GM23248 (cell line): ENCODE data around the gene STK38. TPM values are rescaled to one million over a fixed set of nuclear protein-coding genes. Genes with fewer than 3 reads are reported as not detected.
A peak's percentile ranks its signal among the peaks of the same experiment; 100 is the strongest.

Experiments used
- DNase-seq: peaks from one replicate; pipeline ENCODE4 v3.0.0-alpha.2; 2015
- H2AFZ ChIP-seq: fragments of 200-600 bp; sonication (generic); 2 replicates; pipeline ENCODE4 v1.6.1; 2016; ENCODE audit warnings: antibody characterized with exemption
- H3F3A ChIP-seq: fragments of 200-600 bp; sonication (generic); 2 replicates; pipeline ENCODE4 v1.6.1; 2016; ENCODE audit warnings: mild to moderate bottlenecking, antibody characterized with exemption, mixed run types; ENCODE audit not compliant: insufficient read depth
- H3K27ac ChIP-seq: fragments of 200-600 bp; sonication (generic); 2 replicates; pipeline ENCODE4 v1.5.1; 2016; ENCODE audit warnings: mild to moderate bottlenecking
- H3K27me3 ChIP-seq: fragments of 200-600 bp; sonication (generic); replicated peaks from 2 replicates; pipeline ENCODE4 v1.6.1; 2016; ENCODE audit warnings: mild to moderate bottlenecking; ENCODE audit not compliant: insufficient read depth
- H3K36me3 ChIP-seq: fragments of 200-600 bp; sonication (generic); 2 replicates; pipeline ENCODE4 v1.6.1; 2016; ENCODE audit warnings: low read depth, mild to moderate bottlenecking
- H3K4me1 ChIP-seq: fragments of 200-600 bp; sonication (generic); 2 replicates; pipeline ENCODE4 v1.6.1; 2016; ENCODE audit warnings: mild to moderate bottlenecking; ENCODE audit not compliant: insufficient read depth
- H3K4me2 ChIP-seq: fragments of 200-600 bp; sonication (generic); one replicate; pipeline ENCODE4 v1.6.1; 2016; ENCODE audit warnings: mild to moderate bottlenecking; ENCODE audit not compliant: unreplicated experiment
- H3K4me3 ChIP-seq: fragments of 200-600 bp; sonication (generic); 2 replicates; pipeline ENCODE4 v1.5.1; 2016; ENCODE audit warnings: mild to moderate bottlenecking
- H3K79me2 ChIP-seq: fragments of 200-600 bp; sonication (generic); 2 replicates; pipeline ENCODE4 v1.6.1; 2016; ENCODE audit warnings: mild to moderate bottlenecking; ENCODE audit not compliant: insufficient read depth
- H3K9ac ChIP-seq: fragments of 200-600 bp; sonication (generic); 2 replicates; pipeline ENCODE4 v1.6.1; 2016; ENCODE audit warnings: mild to moderate bottlenecking
- H3K9me2 ChIP-seq: fragments of 200-600 bp; sonication (generic); 2 replicates; pipeline ENCODE4 v1.6.1; 2016; ENCODE audit warnings: mixed run types, mild to moderate bottlenecking, moderate library complexity; ENCODE audit not compliant: insufficient read depth
- H3K9me3 ChIP-seq: fragments of 200-600 bp; sonication (generic); one replicate; pipeline ENCODE4 v1.6.1; 2017; ENCODE audit warnings: low read depth
- H4K20me1 ChIP-seq: fragments of 200-600 bp; sonication (generic); 2 replicates; pipeline ENCODE4 v1.6.0; 2016; ENCODE audit not compliant: insufficient read depth
- EZH2 ChIP-seq: fragments of 200-600 bp; sonication (generic); IDR thresholded peaks from 2 replicates; pipeline ENCODE4 v1.6.1; 2018; ENCODE audit warnings: antibody characterized with exemption, mild to moderate bottlenecking; ENCODE audit not compliant: insufficient read depth, poor library complexity, severe bottlenecking
- EZH2phosphoT487 ChIP-seq: fragments of 200-600 bp; sonication (generic); IDR thresholded peaks from 2 replicates; pipeline ENCODE4 v1.6.1; 2018; ENCODE audit warnings: antibody characterized with exemption, moderate library complexity, mild to moderate bottlenecking, low read depth; ENCODE audit not compliant: insufficient read depth
- WGBS, 2 experiments: methylation state at CpG; one replicate each; pipeline ENCODE4 v1.1.6; 2015 to 2017; ENCODE audit warnings: low lambda C conversion rate in 2 of 2, low coverage in 1 of 2; ENCODE audit errors: missing lambda C conversion rate in 2 of 2; 5-methylcytosine and 5-hydroxymethylcytosine counted together
- in situ Hi-C: fragments of 300-500 bp; cut with MboI; formaldehyde crosslinking; loops from 2 replicates; pipeline ENCODE4 v1.15.0; 2020
- polyA plus RNA-seq: library from polyadenylated mRNA; unstranded; fragments of >200 nt; fragmentation: Nextera tagmentation; extraction: Ambion mirVana; gene quantifications from 2 replicates; pipeline ENCODE4 v1.2.1, GENCODE V29; 2016
- total RNA-seq: library from RNA; depleted of rRNA; stranded (reverse); fragments of >200 nt; shearing (Covaris generic); gene quantifications from 2 replicates; pipeline ENCODE4 v1.2.3, GENCODE V29; 2014

STK38 gene
- total and polyA plus RNA-seq, 2 experiments from 2014 or later: 35.6 to 51.1 TPM

DNA sequence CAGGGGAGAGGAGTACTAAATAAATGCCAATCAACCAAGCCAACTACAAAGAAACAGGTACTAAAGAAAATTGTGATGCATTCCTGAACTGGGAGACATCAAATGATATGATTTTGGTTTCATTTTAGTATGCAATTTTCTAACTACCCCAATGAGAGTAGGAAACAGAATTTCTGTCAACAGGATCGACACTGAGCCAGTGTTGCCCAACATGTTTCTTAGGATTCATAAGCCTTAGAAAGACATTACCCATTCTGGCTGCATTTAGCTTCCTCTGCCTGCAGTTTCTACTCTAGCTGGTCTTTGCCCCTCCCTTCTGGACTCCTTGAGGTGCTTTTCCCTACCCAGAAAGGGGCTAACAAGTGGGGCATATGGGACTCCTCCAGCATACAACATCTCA lies 54.7 kb downstream of the STK38 start:
- in situ Hi-C loops: no loop called here
- Histone ChIP-seq H4K20me1 (no peaks in the 10 kb centered on the region), H3K9me2 (no peaks in the 10 kb centered on the region), H2AFZ (no peak overlapping the region), H3K4me1 (peaks cover 9% of the 10 kb centered on the region), H3K9ac (no peak overlapping the region), H3F3A (peaks cover 68% of the 10 kb centered on the region), H3K27me3 (no peaks in the 10 kb centered on the region), H3K9me3 (no peaks in the 10 kb centered on the region), H3K36me3 (peaks cover 48% of the 10 kb centered on the region; the same call in 1 of the 2 replicates), H3K4me2 (no peak overlapping the region), H3K4me3 (no peak overlapping the region), H3K79me2 (no peaks in the 10 kb centered on the region), H3K27ac (no peak overlapping the region)
- no peak for DNase-seq
- WGBS, 2 experiments: 92 to 100% methylated on average over 1 of the region's 1 CpG
- no peak for TF ChIP-seq EZH2
- TF ChIP-seq EZH2phosphoT487: no peak

GRCh38 chr6:36492092-36492491 lies 55.2 kb downstream of the STK38 start:
- Histone ChIP-seq H3K79me2 (no peaks in the 10 kb centered on the region), H3K36me3 (peaks cover 48% of the 10 kb centered on the region), H4K20me1 (no peaks in the 10 kb centered on the region), H3K9me2 (no peaks in the 10 kb centered on the region), H3K4me1 (peaks cover 13% of the 10 kb centered on the region), H3F3A (peaks cover 73% of the 10 kb centered on the region), H2AFZ (no peak overlapping the region), H3K4me2 (no peak overlapping the region), H3K27ac (no peak overlapping the region), H3K4me3 (no peak overlapping the region), H3K9ac (no peak overlapping the region), H3K27me3 (no peaks in the 10 kb centered on the region), H3K9me3 (no peaks in the 10 kb centered on the region)
- WGBS, 2 experiments: 80 to 86% methylated on average over 3 to 4 of the region's 4 CpGs
- DNase-seq: no peak
- TF ChIP-seq EZH2phosphoT487: no peak
- no peak for TF ChIP-seq EZH2
- in situ Hi-C loops: no loop called here

GRCh38 chr6:36491378-36491965 lies 55.8 kb downstream of the STK38 start:
- no peak overlapping the region for H2AFZ ChIP-seq

DNA sequence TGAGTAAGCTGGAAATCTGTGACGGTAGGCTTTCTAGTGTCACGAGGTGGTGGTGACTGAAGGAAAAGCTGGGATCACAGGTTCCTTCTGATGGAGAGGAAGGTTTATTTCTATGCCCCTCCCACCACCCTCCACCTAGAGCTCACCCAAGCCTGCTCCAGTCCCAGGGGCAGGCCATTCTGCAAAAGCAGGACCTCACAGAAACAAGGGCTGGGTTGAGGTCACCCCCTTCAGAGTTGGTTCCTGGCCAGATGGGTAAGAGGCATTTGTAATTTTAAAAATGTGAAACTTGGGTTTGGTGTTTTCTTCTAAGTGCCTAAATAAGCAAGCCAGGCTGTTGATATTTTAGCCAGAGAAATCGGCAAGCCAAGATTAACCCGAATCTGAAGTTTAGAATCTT lies 57.9 kb downstream of the STK38 start:
- no peak overlapping the region for H3K9ac ChIP-seq
- H3F3A ChIP-seq: peaks cover 76% of the 10 kb centered on the region
- no peaks in the 10 kb centered on the region for H3K79me2 ChIP-seq
- no peak for DNase-seq
- H3K9me2 ChIP-seq: no peaks in the 10 kb centered on the region
- H3K9me3 ChIP-seq: no peaks in the 10 kb centered on the region
- peaks cover 13% of the 10 kb centered on the region for H3K4me1 ChIP-seq
- H3K4me3 ChIP-seq: no peak overlapping the region
- H3K4me2 ChIP-seq: no peak overlapping the region
- no peaks in the 10 kb centered on the region for H4K20me1 ChIP-seq
- H3K36me3 ChIP-seq: peaks cover 48% of the 10 kb centered on the region
- H3K27ac ChIP-seq: no peak overlapping the region
- H2AFZ ChIP-seq: no peak overlapping the region
- H3K27me3 ChIP-seq: no peaks in the 10 kb centered on the region
- 71% methylated on average over 4 of the region's 4 CpGs for WGBS, 2 experiments
- TF ChIP-seq EZH2: no peak
- no peak for TF ChIP-seq EZH2phosphoT487
- in situ Hi-C loops: no loop called here

More at GRCh38 chr6:36491378-36491965, 55.8 kb downstream of the STK38 start:
- no peaks in the 10 kb centered on the region for H3K9me3 ChIP-seq
- H4K20me1 ChIP-seq: no peaks in the 10 kb centered on the region
- no peaks in the 10 kb centered on the region for H3K79me2 ChIP-seq
- H3K27ac ChIP-seq: no peak overlapping the region
- WGBS, 2 experiments: 89 to 93% methylated on average over 7 of the region's 7 CpGs
- H3K9me2 ChIP-seq: no peaks in the 10 kb centered on the region
- no peak overlapping the region for H3K4me3 ChIP-seq
- peaks cover 51% of the 10 kb centered on the region for H3K36me3 ChIP-seq
- H3K4me2 ChIP-seq: no peak overlapping the region
- peak; percentile 38 for DNase-seq
- TF ChIP-seq EZH2phosphoT487 (no peak), EZH2 (no peak)
- no peak overlapping the region for H3K9ac ChIP-seq
- in situ Hi-C loops: no loop called here
- H3K27me3 ChIP-seq: no peaks in the 10 kb centered on the region
- H3K4me1 ChIP-seq: peaks cover 13% of the 10 kb centered on the region
- H3F3A ChIP-seq: peaks cover 79% of the 10 kb centered on the region
